Endothelial cell of umbilical vein (primary cell): ENCODE measurements around the gene INKA1. TPM values are rescaled to one million over a fixed set of nuclear protein-coding genes. Genes with fewer than 3 reads are reported as not detected.

Experiments used
- BruUV-seq: library from RNA; stranded (reverse); fragments of 400-500 nt; replicated peaks from 2 replicates; lab custom pipeline; 2021; lab: Mats Ljungman, UMichigan
- CTCF ChIA-PET: fragments of 300-600, 350-600 bp; sonication (Branson Sonifier 250); formaldehyde crosslinking; loops from one replicate; lab custom pipeline; 2021; ENCODE audit warnings: antibody characterized with exemption, inconsistent platforms; lab: Charles Lee
- POLR2A ChIA-PET: fragments of 300-600, 350-600 bp; sonication (Branson Sonifier 250); formaldehyde crosslinking; loops from one replicate; lab custom pipeline; 2021; ENCODE audit warnings: antibody characterized with exemption, inconsistent platforms; lab: Charles Lee
- DNase-seq: peaks from one replicate; pipeline ENCODE4 v3.0.0-alpha.2; 2011; ENCODE audit warnings: low read depth, low spot score
- FAIRE-seq: peaks from 2 replicates; lab custom pipeline; 2011; peaks lifted over from hg19 to GRCh38; lab: Jason Lieb, UNC
- H2AFZ ChIP-seq: 2 replicates; pipeline ENCODE4 v1.6.0; 2012; ENCODE audit warnings: low read depth, low read length, control low read depth, inconsistent platforms
- H3K27ac ChIP-seq: 2 replicates; pipeline ENCODE4 v1.5.1; 2011; ENCODE audit warnings: low read depth, mild to moderate bottlenecking, control low read depth, low read length, moderate library complexity; ENCODE audit not compliant: insufficient read depth
- H3K27me3 ChIP-seq, 2 experiments: 2 replicates each; pipeline versions ENCODE4 v1.6.0 to v1.6.1; 2011; ENCODE audit warnings: low read length in 2 of 2, mixed read lengths in 1 of 2; ENCODE audit not compliant: control insufficient read depth in 2 of 2, insufficient read depth in 2 of 2
- H3K36me3 ChIP-seq, 2 experiments: 2 replicates in 1 of 2; 3 replicates in 1 of 2; pipeline ENCODE4 v1.5.1; 2011; ENCODE audit warnings: low read length in 2 of 2, mild to moderate bottlenecking in 1 of 2, moderate library complexity in 1 of 2; ENCODE audit not compliant: control insufficient read depth in 2 of 2, insufficient read depth in 2 of 2; ENCODE audit errors: extremely low read depth in 1 of 2
- H3K4me1 ChIP-seq: 3 replicates; pipeline ENCODE4 v1.5.1; 2011; ENCODE audit warnings: mild to moderate bottlenecking, low read length; ENCODE audit not compliant: control insufficient read depth, insufficient read depth; ENCODE audit errors: extremely low read depth
- H3K4me2 ChIP-seq: 2 replicates; pipeline ENCODE4 v1.6.1; 2011; ENCODE audit warnings: low read length, control low read depth, mixed read lengths; ENCODE audit not compliant: insufficient read depth
- H3K4me3 ChIP-seq, 3 experiments: fragments of 200-600 bp in 1 of 3; sonication (generic), shearing (Covaris generic) in 1 of 3; replicated peaks in 1 of 3; 2 replicates each; pipeline ENCODE4 v1.5.1; 2011 to 2016; ENCODE audit warnings: control low read depth in 3 of 3, low read length in 3 of 3, mild to moderate bottlenecking in 2 of 3, inconsistent platforms in 1 of 3, low read depth in 1 of 3, moderate library complexity in 1 of 3; ENCODE audit not compliant: insufficient read depth in 1 of 3
- H3K79me2 ChIP-seq: 2 replicates; pipeline ENCODE4 v1.6.0; 2012; ENCODE audit warnings: low read length, inconsistent platforms; ENCODE audit not compliant: control insufficient read depth, insufficient read depth
- H3K9ac ChIP-seq: replicated peaks from 2 replicates; pipeline ENCODE3; 2011; ENCODE audit warnings: low read length, control low read depth; ENCODE audit not compliant: insufficient read depth; ENCODE audit errors: extremely low read depth
- H3K9me1 ChIP-seq: replicated peaks from 3 replicates; pipeline ENCODE4 v1.6.0; 2011; ENCODE audit warnings: mild to moderate bottlenecking, low read length; ENCODE audit not compliant: control insufficient read depth, insufficient read depth; ENCODE audit errors: extremely low read depth
- H3K9me3 ChIP-seq: replicated peaks from 2 replicates; pipeline ENCODE4 v1.5.1; 2012; ENCODE audit warnings: low read length, inconsistent platforms; ENCODE audit not compliant: control insufficient read depth, insufficient read depth
- H4K20me1 ChIP-seq: replicated peaks from 2 replicates; pipeline ENCODE3; 2011; ENCODE audit warnings: mild to moderate bottlenecking, low read length; ENCODE audit not compliant: control insufficient read depth, insufficient read depth; ENCODE audit errors: extremely low read depth
- CTCF ChIP-seq, 2 donors: IDR thresholded peaks; 1 replicate in 1 of 2; 2 replicates in 1 of 2; pipeline ENCODE4 v1.5.1; 2011; ENCODE audit warnings: low read length in 2 of 2, mild to moderate bottlenecking in 2 of 2, moderate library complexity in 2 of 2, control low read depth in 1 of 2, inconsistent platforms in 1 of 2, low read depth in 1 of 2; ENCODE audit not compliant: insufficient read depth in 1 of 2; ENCODE audit errors: extremely low read depth in 1 of 2
- EZH2 ChIP-seq: IDR thresholded peaks from 2 replicates; pipeline ENCODE4 v1.6.1; 2012; ENCODE audit warnings: borderline replicate concordance, low read depth, mild to moderate bottlenecking, moderate library complexity, low read length, inconsistent platforms; ENCODE audit not compliant: severe bottlenecking
- FOS ChIP-seq: IDR thresholded peaks from 2 replicates; pipeline ENCODE4 v1.6.1; 2011; ENCODE audit warnings: mild to moderate bottlenecking, low read length, moderate library complexity, borderline replicate concordance; ENCODE audit not compliant: insufficient read depth
- GATA2 ChIP-seq: IDR thresholded peaks from 2 replicates; pipeline ENCODE4 v1.7.0; 2011; ENCODE audit warnings: low read depth, mild to moderate bottlenecking, moderate library complexity, mixed read lengths, low read length; ENCODE audit not compliant: insufficient read length, insufficient read depth
- JUN ChIP-seq: IDR thresholded peaks from 2 replicates; pipeline ENCODE4 v1.6.1; 2011; ENCODE audit warnings: borderline replicate concordance, low read depth; ENCODE audit not compliant: insufficient read length, insufficient read depth
- MAX ChIP-seq: IDR thresholded peaks from 2 replicates; pipeline ENCODE4 v1.6.1; 2011; ENCODE audit not compliant: insufficient read depth, insufficient read length
- MYC ChIP-seq: IDR thresholded peaks from one replicate; pipeline ENCODE4 v1.6.1; 2011; ENCODE audit warnings: mild to moderate bottlenecking, low read depth, low read length
- POLR2A ChIP-seq: IDR thresholded peaks from 2 replicates; pipeline ENCODE4 v1.6.1; 2012; ENCODE audit warnings: low read depth, mild to moderate bottlenecking, control low read depth, low read length
- POLR2AphosphoS5 ChIP-seq: IDR thresholded peaks from 2 replicates; pipeline ENCODE4 v1.6.1; 2012; ENCODE audit warnings: low read depth, mild to moderate bottlenecking, control low read depth, low read length, moderate library complexity; ENCODE audit not compliant: insufficient read depth
- dilution Hi-C: fragments of 300-500 bp; cut with MboI; formaldehyde crosslinking; loops from one replicate; pipeline ENCODE4 v1.15.0; 2019; ENCODE audit warnings: low sequenced_read_pairs; ENCODE audit not compliant: extremely low pct_ligation_motif_present
- intact Hi-C: fragments of 100-400 bp; cut with micrococcal nuclease; formaldehyde crosslinking; loops from one replicate; pipeline ENCODE4 v1.10.0; 2022
- polyA plus RNA-seq, 4 experiments: library from polyadenylated mRNA; depleted of rRNA in 3 of 4; stranded (reverse) in 3 of 4; unstranded in 1 of 4; fragments of >200 nt; gene quantifications; 2 replicates each; pipeline versions ENCODE4 v1.2.1 to v1.2.3, GENCODE V29; 2011 to 2012; ENCODE audit warnings: missing spikeins in 1 of 4
- total RNA-seq: library from RNA; stranded (reverse); gene quantifications from 2 replicates; pipeline ENCODE4 v1.2.3, GENCODE V29; 2021

Gene INKA1
- total and polyA plus RNA-seq, 2 donors (not counting 3 experiments of a cell fraction or from before 2014, with no cell fraction given): 24.0 to 37.8 TPM

GRCh38 chr3:49769926-49770325 is 33.1 kb upstream of the INKA1 start:
- Histone ChIP-seq H3K27me3 (no peaks in the 10 kb centered on the region), H3K36me3 (no peaks in the 10 kb centered on the region), H3K4me1 (no peaks in the 10 kb centered on the region), H3K27ac (no peak overlapping the region), H2AFZ (no peak overlapping the region), H3K9me3 (no peaks in the 10 kb centered on the region), H3K4me2 (no peak overlapping the region), H3K9ac (no peak overlapping the region), H3K9me1 (no peaks in the 10 kb centered on the region), H3K79me2 (peaks cover 83% of the 10 kb centered on the region), H3K4me3 (no peak overlapping the region), H4K20me1 (peaks cover 9% of the 10 kb centered on the region)
- dilution Hi-C loops (no loop called here), intact Hi-C loops (no loop called here)
- POLR2A ChIA-PET: no interaction called here
- no peak for DNase-seq
- CTCF ChIA-PET: interaction anchor here (1.0 to 1.7 kb wide), 2 partner anchors 13 to 21 kb away, joined by 3 to 9 read pairs; no protein-coding TSS in a partner anchor
- FAIRE-seq: no peak
- no TSS peak for BruUV-seq
- TF ChIP-seq MAX (no peak), MYC (no peak), EZH2 (no peak), POLR2AphosphoS5 (no peak), FOS (no peak)

GRCh38 chr3:49771340-49771938 is 31.6 kb upstream of the INKA1 start:
- Histone ChIP-seq H3K4me1 (peaks cover 2% of the 10 kb centered on the region), H3K79me2 (peaks cover 80% of the 10 kb centered on the region), H3K9ac (no peak overlapping the region), H3K27ac (no peak overlapping the region), H3K27me3 (no peaks in the 10 kb centered on the region), H3K4me3 (no peak overlapping the region), H3K9me3 (no peaks in the 10 kb centered on the region), H4K20me1 (peaks cover 9% of the 10 kb centered on the region), H3K9me1 (no peaks in the 10 kb centered on the region), H2AFZ (no peak overlapping the region), H3K4me2 (no peak overlapping the region), H3K36me3 (no peaks in the 10 kb centered on the region)
- TF ChIP-seq JUN (no peak), POLR2AphosphoS5 (no peak), CTCF (IDR thresholded peaks at IDR 0.05; ENCODE audit: extremely low read depth in 1 of 2, insufficient read depth in 1 of 2, low read depth in 1 of 2, low read length in 2 of 2) (no peak), MYC (no peak), GATA2 (no peak), POLR2A (no peak), FOS (no peak), EZH2 (no peak), MAX (no peak)
- FAIRE-seq (no peak), DNase-seq (no peak)
- ChIA-PET POLR2A (no interaction called here), CTCF (no interaction called here)
- dilution Hi-C loops: no loop called here
- intact Hi-C loops: no loop called here
- no TSS peak for BruUV-seq
